K562 (cell line): ENCODE data around the gene KRABD2.

Experiments
- NFE2 ChIP-seq: IDR thresholded peaks from 2 replicates; pipeline ENCODE4 v1.6.1; 2014; ENCODE audit warnings: antibody characterized with exemption, low read depth
- POLR2A ChIP-seq: fragments of 450-650 bp; conservative IDR thresholded peaks from 2 replicates; pipeline ENCODE4 v1.6.1; 2016
- TEAD1 ChIP-seq, 2 experiments: fragments of 450-650 bp in 1 of 2; sonication (generic) in 1 of 2; formaldehyde crosslinking; IDR thresholded peaks; 2 replicates each; pipeline versions ENCODE4 v1.4.0 to v1.8.0; 2020 to 2022; ENCODE audit warnings: mild to moderate bottlenecking in 2 of 2, missing genetic modification reagents in 1 of 2
- YY1 ChIP-seq, 3 experiments: IDR thresholded peaks; 2 replicates each; pipeline ENCODE4 v1.6.1; 2011; ENCODE audit warnings: low read length in 2 of 3, mild to moderate bottlenecking in 2 of 3, moderate library complexity in 2 of 3, borderline replicate concordance in 1 of 3, control low read depth in 1 of 3, low read depth in 1 of 3; ENCODE audit not compliant: insufficient read depth in 3 of 3, insufficient replicate concordance in 2 of 3, control insufficient read depth in 1 of 3, insufficient read length in 1 of 3; ENCODE audit errors: extremely low read depth in 1 of 3
- ZNF239 ChIP-seq: fragments of 250-450 bp; sonication (Bioruptor Pico); IDR thresholded peaks from 2 replicates; pipeline ENCODE4 v1.4.0; 2020; ENCODE audit warnings: mild to moderate bottlenecking
- TF ChIP-seq, protein P1 (sequence below): fragments of 150-350 bp; conservative IDR thresholded peaks from 2 replicates; pipeline ENCODE4 v1.6.1; 2014; ENCODE audit warnings: low read length
- TF ChIP-seq, protein P2 (sequence below), 3 experiments: IDR thresholded peaks in 2 of 3; conservative IDR thresholded peaks in 1 of 3; 2 replicates each; pipeline ENCODE4 v1.5.1; 2011 to 2012; ENCODE audit warnings: low read length in 3 of 3, mild to moderate bottlenecking in 3 of 3, control low read depth in 2 of 3, improper control_type of control experiment in 1 of 3, inconsistent platforms in 1 of 3, low read depth in 1 of 3, mixed read lengths in 1 of 3, moderate library complexity in 1 of 3; ENCODE audit not compliant: insufficient read depth in 2 of 3
- TF ChIP-seq, protein P3 (sequence below): IDR thresholded peaks from 2 replicates; pipeline ENCODE4 v1.6.1; 2011; ENCODE audit warnings: borderline replicate concordance, low read depth, mild to moderate bottlenecking, moderate library complexity, low read length; ENCODE audit not compliant: insufficient read depth, poor library complexity, severe bottlenecking

DNA sequence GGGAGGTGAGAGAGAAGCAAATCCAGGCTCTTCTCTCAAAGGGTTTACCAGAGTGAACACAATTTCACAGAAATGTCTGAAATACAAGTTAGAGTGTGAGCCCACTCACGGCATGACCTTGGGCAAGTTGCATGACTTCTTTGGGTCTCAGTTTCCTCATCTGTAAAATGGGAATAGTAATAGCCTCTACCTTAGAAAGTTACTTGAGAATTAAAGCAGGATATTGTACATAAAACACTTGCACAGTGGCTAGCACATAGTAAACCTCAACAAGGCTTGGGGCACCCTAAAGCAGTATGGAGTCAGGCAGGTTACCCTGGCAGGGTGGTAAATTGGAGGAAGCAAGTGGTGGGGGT, 34.4 kb upstream of the KRABD2 start:
- TF ChIP-seq ZNF239, result no peak
- TF ChIP-seq, protein P1, sequence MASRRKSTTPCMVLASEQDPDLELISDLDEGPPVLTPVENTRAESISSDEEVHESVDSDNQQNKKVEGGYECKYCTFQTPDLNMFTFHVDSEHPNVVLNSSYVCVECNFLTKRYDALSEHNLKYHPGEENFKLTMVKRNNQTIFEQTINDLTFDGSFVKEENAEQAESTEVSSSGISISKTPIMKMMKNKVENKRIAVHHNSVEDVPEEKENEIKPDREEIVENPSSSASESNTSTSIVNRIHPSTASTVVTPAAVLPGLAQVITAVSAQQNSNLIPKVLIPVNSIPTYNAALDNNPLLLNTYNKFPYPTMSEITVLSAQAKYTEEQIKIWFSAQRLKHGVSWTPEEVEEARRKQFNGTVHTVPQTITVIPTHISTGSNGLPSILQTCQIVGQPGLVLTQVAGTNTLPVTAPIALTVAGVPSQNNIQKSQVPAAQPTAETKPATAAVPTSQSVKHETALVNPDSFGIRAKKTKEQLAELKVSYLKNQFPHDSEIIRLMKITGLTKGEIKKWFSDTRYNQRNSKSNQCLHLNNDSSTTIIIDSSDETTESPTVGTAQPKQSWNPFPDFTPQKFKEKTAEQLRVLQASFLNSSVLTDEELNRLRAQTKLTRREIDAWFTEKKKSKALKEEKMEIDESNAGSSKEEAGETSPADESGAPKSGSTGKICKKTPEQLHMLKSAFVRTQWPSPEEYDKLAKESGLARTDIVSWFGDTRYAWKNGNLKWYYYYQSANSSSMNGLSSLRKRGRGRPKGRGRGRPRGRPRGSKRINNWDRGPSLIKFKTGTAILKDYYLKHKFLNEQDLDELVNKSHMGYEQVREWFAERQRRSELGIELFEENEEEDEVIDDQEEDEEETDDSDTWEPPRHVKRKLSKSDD, result no peak
- TF ChIP-seq, protein P2, sequence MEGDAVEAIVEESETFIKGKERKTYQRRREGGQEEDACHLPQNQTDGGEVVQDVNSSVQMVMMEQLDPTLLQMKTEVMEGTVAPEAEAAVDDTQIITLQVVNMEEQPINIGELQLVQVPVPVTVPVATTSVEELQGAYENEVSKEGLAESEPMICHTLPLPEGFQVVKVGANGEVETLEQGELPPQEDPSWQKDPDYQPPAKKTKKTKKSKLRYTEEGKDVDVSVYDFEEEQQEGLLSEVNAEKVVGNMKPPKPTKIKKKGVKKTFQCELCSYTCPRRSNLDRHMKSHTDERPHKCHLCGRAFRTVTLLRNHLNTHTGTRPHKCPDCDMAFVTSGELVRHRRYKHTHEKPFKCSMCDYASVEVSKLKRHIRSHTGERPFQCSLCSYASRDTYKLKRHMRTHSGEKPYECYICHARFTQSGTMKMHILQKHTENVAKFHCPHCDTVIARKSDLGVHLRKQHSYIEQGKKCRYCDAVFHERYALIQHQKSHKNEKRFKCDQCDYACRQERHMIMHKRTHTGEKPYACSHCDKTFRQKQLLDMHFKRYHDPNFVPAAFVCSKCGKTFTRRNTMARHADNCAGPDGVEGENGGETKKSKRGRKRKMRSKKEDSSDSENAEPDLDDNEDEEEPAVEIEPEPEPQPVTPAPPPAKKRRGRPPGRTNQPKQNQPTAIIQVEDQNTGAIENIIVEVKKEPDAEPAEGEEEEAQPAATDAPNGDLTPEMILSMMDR (IDR thresholded peaks at IDR 0.05 in 2 of 3, conservative IDR thresholded peaks at IDR 0.05 in 1 of 3; ENCODE audit: insufficient read depth in 2 of 3, low read depth in 1 of 3, low read length in 3 of 3), result no peak
- TF ChIP-seq, protein P3, sequence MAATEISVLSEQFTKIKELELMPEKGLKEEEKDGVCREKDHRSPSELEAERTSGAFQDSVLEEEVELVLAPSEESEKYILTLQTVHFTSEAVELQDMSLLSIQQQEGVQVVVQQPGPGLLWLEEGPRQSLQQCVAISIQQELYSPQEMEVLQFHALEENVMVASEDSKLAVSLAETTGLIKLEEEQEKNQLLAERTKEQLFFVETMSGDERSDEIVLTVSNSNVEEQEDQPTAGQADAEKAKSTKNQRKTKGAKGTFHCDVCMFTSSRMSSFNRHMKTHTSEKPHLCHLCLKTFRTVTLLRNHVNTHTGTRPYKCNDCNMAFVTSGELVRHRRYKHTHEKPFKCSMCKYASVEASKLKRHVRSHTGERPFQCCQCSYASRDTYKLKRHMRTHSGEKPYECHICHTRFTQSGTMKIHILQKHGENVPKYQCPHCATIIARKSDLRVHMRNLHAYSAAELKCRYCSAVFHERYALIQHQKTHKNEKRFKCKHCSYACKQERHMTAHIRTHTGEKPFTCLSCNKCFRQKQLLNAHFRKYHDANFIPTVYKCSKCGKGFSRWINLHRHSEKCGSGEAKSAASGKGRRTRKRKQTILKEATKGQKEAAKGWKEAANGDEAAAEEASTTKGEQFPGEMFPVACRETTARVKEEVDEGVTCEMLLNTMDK, result no peak
- TF ChIP-seq POLR2A, result no peak
- TF ChIP-seq NFE2, result no peak
- no peak for TF ChIP-seq TEAD1 (CRISPR knock-in tag; IDR thresholded peaks at IDR 0.05)
- no peak for TF ChIP-seq YY1 (IDR thresholded peaks at IDR 0.05; ENCODE audit: borderline replicate concordance in 1 of 3, control insufficient read depth in 1 of 3, extremely low read depth in 1 of 3, insufficient read depth in 3 of 3, insufficient read length in 1 of 3, insufficient replicate concordance in 2 of 3, low read depth in 1 of 3, low read length in 2 of 3)
